Measurements from ENCODE around the gene RIF1.
"Not testable (repeated sequence)": the region's sequence is repeated elsewhere in the genome, so short reads cannot be mapped to it uniquely, and the experiment has no call there.

Gene RIF1

GRCh38 chr2:151417650-151418049 lies 7.9 kb downstream of the RIF1 start:
- no peak for DNase-seq

GRCh38 chr2:151421681-151422080 lies 12.0 kb downstream of the RIF1 start:
- not testable (repeated sequence) for DNase-seq

DNA sequence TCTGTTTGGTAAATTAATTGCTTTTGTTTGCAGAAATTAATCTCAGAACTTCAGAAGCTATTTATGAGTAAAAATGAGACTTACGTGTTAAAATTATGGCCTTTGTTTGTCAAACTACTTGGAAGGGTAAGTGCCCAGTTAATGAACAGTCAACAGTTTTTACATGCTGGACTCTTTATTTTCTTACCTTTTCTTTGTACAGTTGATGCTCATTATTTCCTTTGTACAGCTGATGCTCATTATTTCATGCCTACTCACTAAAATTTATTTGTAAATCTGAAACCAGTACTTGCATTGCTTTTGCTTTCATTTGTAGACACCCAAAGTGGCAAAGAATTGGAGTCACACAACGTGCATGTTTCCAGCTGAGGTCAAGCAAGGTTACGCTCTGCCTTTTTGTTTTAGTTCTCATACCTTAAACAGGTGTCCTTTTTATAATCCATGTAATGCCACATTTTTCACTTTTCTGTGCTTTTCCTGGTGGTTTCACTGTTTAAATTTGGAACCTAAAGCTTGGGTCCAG lies 13.3 kb downstream of the RIF1 start:
- DNase-seq: no peak

DNA sequence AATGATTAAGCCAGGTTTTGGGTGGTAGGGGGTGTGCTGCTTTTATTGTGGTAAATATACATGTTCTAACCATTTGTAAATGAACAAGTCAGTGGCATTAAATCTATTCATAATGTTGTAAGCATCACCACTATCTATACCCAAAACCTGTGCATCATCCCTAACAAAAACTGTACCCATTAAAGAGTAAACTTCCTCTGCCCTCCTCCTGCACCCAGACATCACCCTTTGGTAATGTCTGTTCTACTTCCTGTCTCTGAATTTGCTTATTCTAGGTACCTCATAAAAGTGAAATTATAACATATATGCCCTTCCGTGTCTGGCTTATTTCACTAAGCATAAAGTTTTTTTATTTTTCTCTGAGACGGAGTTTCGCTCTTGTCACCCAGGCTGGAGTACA lies 14.1 kb downstream of the RIF1 start:
- no peak for DNase-seq

DNA sequence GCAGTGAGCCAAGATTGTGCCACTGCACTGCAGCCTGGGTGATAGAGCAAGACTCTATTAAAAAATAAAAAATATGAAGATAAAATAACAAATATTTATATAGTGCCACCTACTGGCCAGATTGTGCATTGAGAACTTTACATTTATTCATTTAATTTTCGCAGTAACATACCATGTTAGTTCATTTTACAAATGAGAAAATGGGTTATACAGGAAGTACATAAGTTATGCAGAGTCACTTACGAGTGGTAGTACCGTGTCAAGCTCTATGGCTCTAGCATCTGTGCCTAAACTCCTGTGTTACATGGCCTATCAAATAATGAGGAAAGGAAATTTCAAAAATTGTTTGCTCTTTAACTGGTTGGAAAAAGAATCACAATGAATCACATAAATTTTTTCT lies 27.9 kb downstream of the RIF1 start:
- peak; percentile 20 for DNase-seq

GRCh38 chr2:151438506-151438905 lies 28.8 kb downstream of the RIF1 start:
- DNase-seq: no peak

GRCh38 chr2:151439127-151439526 lies 29.4 kb downstream of the RIF1 start:
- no peak for DNase-seq

- no peak for DNase-seq
Measured at GRCh38 chr2:151459358-151459757, 49.7 kb downstream of the RIF1 start.

GRCh38 chr2:151465771-151466170 lies 56.1 kb downstream of the RIF1 start:
- DNase-seq: no peak

GRCh38 chr2:151470556-151470955 lies 60.9 kb downstream of the RIF1 start:
- DNase-seq: no peak

GRCh38 chr2:151472966-151473365 lies 63.3 kb downstream of the RIF1 start:
- no peak for DNase-seq

GRCh38 chr2:151475071-151475470 lies 65.4 kb downstream of the RIF1 start:
- DNase-seq: no peak

DNA sequence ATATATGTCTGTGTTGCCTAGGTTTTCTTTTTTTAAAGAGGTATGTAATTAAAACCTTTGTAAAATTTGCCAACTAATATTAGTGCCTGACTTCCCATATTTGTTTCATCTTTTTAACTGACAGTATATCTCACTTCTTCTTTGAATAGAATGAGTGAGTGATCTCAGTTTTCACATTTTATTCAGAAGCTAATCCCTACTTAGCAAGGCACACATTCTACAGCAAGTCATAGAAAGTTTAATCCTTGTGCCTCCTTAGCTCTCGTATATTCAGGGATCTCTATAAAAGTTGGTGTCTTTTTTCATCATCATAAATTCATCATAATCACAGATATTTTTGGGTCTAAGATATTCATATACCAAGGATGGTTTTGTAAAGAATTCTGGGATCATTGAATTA lies 66.6 kb downstream of the RIF1 start:
- DNase-seq: no peak

- DNase-seq: no peak
Measured at GRCh38 chr2:151478011-151478410, 68.3 kb downstream of the RIF1 start.

DNA sequence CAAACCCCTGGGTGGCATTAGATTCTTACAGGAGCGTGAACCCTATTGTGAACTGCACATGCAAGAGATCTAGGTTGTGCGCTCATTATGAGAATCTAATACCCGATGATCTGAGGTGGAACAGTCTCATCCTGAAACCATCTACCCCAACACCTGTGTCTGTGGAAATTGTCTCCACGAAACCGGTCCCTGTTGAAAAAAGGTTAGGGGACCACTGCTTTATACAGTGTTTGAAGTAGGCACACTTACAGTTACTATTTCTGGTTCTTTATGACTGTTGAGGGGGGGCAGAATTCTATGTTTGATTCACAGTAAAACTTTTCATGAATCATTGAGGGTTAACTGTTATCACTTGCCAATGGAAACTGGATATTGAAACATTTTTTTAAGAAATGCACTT lies 72.0 kb downstream of the RIF1 start:
- DNase-seq: no peak

DNA sequence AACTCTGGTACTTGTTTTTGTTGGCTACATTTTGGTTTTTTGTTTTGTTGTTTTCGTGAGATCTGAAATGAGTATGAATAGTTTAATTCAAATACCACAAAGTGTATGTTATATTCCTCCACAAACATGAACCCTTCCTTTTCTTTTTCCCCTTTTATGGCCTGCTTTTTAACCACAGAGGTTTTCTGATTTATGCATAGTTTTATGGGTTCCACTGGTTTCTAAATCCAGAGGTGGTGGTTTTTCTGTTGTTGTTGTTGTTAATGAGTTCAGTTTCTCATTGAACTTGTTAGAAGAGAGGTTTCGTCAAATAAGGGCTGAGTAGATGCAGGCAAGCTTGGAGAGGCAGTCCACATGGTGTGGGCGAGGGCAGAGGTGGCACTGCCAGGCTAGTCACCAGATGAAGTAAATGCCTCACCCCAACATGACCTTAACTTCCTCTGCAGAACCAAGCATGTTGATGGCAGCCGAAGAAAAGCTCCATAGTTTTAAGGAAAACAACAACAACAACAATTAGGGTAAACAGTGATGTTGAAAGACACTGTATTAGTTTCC lies 72.5 kb downstream of the RIF1 start:
- DNase-seq: no peak

DNA sequence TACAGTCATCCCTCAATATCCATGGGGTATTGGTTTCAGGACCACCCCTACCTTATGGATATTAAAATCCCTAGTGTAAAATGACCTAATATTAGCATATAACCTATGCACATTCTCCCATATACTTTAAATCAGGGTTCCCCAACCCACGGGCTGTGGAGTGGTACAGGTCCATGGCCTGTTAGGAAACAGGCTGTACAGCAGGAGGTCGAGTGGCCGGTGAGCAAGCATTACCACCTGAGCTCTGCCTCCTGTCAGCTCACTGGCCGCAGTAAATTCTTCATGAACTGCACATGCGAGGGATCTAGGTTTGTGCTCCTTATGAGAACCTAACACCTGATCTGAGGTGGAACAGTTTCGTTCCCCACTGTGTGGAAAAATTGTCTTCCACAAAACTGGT lies 73.8 kb downstream of the RIF1 start:
- no peak for DNase-seq

DNA sequence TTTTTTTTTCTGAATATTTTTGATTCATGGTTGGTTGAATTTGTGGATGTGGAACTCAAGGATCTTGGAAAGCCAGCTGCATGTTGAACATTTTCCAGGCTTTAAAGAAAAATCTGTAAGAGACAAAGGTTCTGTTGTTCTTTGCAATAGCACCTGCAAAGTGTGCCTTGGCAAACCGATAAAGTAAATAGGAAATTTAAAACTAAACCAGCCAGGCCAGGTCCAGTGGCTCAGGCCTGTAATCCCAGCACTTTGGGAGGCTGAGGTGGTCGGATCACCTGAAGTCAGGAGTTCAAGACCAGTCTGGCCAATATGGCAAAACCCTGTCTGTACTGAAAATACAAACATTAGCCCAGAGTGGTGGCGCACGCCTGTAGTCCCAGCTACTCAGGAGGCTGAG lies 74.4 kb downstream of the RIF1 start:
- DNase-seq: no peak

- DNase-seq: no peak
Measured at GRCh38 chr2:151486053-151486452, 76.4 kb downstream of the RIF1 start.

DNA sequence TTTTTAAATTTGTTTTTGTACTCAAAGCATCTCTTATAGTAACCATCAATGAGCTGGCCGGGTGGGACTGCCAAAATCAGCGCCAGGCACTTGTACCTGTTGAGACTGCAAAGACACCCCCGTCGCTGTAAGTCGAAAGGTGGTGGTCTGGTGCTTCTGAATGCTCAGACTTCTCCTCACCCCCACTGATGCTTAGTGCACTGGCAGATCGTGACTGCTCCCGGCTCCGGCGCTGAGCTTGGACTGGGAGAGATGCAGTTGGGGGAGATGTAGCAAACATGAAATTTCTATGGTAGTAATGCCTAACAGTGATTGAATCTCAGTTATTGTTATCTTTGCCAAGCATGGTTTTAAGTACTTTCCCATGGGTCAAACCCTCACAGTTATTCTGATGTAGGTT lies 80.6 kb downstream of the RIF1 start:
- DNase-seq: no peak

GRCh38 chr2:151491496-151491895 lies 81.8 kb downstream of the RIF1 start:
- no peak for DNase-seq

DNA sequence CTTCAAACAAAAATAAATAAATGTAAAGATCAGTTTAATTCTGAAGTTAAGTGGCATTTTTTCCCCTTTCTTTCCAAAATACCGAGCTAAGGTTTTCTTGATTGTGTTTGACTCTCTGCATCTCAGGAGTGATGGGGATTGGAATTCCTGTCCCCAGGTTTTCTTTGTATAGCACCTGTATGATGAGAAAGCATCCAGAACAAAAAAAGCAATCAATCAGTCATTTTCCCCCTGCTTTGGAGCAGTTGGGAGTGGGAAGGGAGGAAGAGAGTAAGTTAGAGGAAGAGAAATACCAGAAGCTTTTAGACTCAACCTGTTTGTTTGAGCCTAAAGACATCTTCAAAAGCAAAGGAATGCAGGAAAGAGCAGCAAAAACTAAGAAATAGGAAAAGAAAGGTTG lies 88.5 kb downstream of the RIF1 start:
- DNase-seq: no peak

DNA sequence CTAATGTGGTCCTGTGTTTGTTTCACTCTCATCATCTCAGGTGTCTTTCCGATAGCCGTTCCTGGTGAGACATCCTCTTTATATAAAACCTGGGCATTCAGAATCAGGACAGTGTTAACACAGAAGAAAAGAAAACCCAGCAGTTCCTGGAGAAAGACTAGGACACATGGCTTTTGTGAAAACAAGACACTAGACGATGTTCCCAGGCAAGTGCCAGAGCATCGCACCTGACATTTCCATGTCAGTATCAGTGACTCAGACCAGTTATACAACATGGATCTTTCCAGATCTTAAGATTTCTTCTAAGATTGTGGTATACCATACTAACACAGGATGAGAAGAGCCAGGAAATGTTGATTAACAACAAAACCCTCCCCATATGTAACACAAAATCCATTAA lies 96.5 kb downstream of the RIF1 start:
- DNase-seq: no peak

DNA sequence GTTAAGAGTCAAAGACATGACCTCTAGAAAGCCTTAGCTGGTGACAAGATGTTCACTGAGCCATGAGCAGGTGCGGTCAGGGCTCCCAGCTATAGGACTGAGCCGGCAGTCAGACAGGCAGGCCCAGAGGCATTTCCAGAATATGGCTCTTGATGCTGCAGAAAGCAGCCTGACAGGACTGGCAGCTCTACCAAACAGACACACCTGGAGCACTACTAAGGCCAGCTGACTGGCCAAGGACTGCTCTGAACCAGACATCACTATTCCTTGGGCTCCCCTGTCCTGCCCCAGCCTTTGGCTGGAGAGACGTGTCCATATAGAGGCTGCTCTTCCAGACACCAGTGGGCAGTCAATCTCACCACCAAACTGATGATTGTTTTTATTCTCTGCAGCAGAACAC lies 98.8 kb downstream of the RIF1 start:
- DNase-seq: no peak

- no peak for DNase-seq
Measured at GRCh38 chr2:151518802-151519201, 109.1 kb downstream of the RIF1 start.

DNA sequence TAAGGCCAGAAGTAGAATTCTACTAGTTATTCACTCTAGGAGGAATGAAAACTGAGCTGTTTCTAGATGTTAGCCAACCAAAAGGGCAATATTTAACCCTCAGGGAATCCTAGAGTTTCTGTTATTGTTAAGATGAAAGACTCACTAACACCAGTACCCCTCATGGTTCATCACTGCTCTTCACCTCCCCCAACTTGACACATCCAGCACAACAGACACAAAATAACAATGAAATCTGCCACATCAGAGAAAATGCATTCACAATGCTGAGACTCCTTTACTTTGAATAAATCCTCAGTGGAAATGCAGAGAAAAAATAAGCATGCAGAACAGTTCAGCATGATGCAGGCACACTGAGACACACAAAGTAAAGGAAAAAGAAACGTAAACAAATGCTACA lies 111.3 kb downstream of the RIF1 start:
- DNase-seq: no peak
